Peyer's patch (tissue), 4 donors: Measurements from ENCODE around the gene UBXN11.

ENCODE experiments used
- POLR2A ChIP-seq, 2 donors: fragments of 450-650 bp; IDR thresholded peaks; one replicate each; pipeline ENCODE4 v1.5.1; 2017; ENCODE audit warnings: antibody characterized with exemption in 2 of 2, mild to moderate bottlenecking in 2 of 2, moderate library complexity in 2 of 2
- TF ChIP-seq, protein P1 (sequence below), 6 experiments: fragments of 450-650 bp in 4 of 6; fragments of 200-600 bp in 2 of 6; sonication (generic) in 1 of 6; IDR thresholded peaks; one replicate each; pipeline ENCODE4 v1.5.1; 2017 to 2019; ENCODE audit warnings: antibody characterized with exemption in 6 of 6, mild to moderate bottlenecking in 3 of 6, moderate library complexity in 1 of 6

DNA sequence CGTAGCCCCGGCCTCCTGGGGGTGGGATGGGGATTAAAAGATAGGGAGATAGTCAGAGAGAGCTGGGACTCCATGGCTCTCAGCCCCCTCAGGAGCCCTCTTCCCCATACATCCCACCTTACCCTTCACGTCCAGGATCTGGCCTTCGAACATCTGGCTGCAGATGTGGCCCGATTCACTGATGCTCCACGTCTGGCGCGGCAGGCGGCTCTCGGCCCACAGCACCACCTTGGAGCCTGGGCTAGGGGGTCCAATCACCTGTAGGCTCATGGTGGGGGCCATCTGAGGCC, 15.6 kb upstream of the UBXN11 start:
- TF ChIP-seq, protein P1, sequence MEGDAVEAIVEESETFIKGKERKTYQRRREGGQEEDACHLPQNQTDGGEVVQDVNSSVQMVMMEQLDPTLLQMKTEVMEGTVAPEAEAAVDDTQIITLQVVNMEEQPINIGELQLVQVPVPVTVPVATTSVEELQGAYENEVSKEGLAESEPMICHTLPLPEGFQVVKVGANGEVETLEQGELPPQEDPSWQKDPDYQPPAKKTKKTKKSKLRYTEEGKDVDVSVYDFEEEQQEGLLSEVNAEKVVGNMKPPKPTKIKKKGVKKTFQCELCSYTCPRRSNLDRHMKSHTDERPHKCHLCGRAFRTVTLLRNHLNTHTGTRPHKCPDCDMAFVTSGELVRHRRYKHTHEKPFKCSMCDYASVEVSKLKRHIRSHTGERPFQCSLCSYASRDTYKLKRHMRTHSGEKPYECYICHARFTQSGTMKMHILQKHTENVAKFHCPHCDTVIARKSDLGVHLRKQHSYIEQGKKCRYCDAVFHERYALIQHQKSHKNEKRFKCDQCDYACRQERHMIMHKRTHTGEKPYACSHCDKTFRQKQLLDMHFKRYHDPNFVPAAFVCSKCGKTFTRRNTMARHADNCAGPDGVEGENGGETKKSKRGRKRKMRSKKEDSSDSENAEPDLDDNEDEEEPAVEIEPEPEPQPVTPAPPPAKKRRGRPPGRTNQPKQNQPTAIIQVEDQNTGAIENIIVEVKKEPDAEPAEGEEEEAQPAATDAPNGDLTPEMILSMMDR (IDR thresholded peaks at IDR 0.05), result no peak
- no peak for TF ChIP-seq POLR2A (IDR thresholded peaks at IDR 0.05)
